Esophagus squamous epithelium (tissue), 5 donors: ENCODE results near the gene ALPK3. TPM values are rescaled to one million over a fixed set of nuclear protein-coding genes. Genes with fewer than 3 reads are reported as not detected.

ENCODE experiments used
- DNase-seq: peaks from one replicate; lab custom pipeline; 2025; lab: John Stamatoyannopoulos, UW
- H3K27ac ChIP-seq, 4 donors: fragments of 200-600 bp; sonication (generic); one replicate each; pipeline ENCODE4 v1.5.1; 2016 to 2019; ENCODE audit warnings: mild to moderate bottlenecking in 1 of 4
- H3K27me3 ChIP-seq, 4 donors: fragments of 200-600 bp; sonication (generic); 1 replicate in 3 of 4; 2 replicates in 1 of 4; pipeline versions ENCODE4 v1.5.1 to v1.6.0; 2017 to 2021; ENCODE audit warnings: antibody characterized with exemption in 1 of 4
- H3K36me3 ChIP-seq, 3 donors: fragments of 200-600 bp; sonication (generic); one replicate each; pipeline ENCODE4 v1.5.1; 2016 to 2019
- H3K4me1 ChIP-seq, 3 donors: fragments of 200-600 bp; sonication (generic); one replicate each; pipeline ENCODE4 v1.5.1; 2017 to 2019
- H3K4me3 ChIP-seq, 4 donors: fragments of 200-600 bp; sonication (generic); 1 replicate in 3 of 4; 2 replicates in 1 of 4; pipeline ENCODE4 v1.5.1; 2016 to 2019; ENCODE audit warnings: mild to moderate bottlenecking in 2 of 4, moderate library complexity in 1 of 4
- H3K9me3 ChIP-seq, 3 donors: fragments of 200-600 bp; sonication (generic); one replicate each; pipeline ENCODE4 v1.5.1; 2016 to 2019
- POLR2A ChIP-seq, 4 donors: fragments of 450-650 bp; IDR thresholded peaks; one replicate each; pipeline ENCODE4 v1.6.1; 2017; ENCODE audit warnings: antibody characterized with exemption in 4 of 4, mild to moderate bottlenecking in 4 of 4, moderate library complexity in 3 of 4
- WGBS, 2 donors: methylation state at CpG; one replicate each; pipeline ENCODE4 v1.1.5; 2018; 5-methylcytosine and 5-hydroxymethylcytosine counted together
- intact Hi-C: fragments of 100-400 bp; cut with DNase I; formaldehyde crosslinking; loops from one replicate; pipeline ENCODE4 v1.15.0; 2022
- total RNA-seq, 4 donors: library from RNA; depleted of rRNA; stranded (reverse); fragments of >200 nt; gene quantifications; one replicate each; pipeline ENCODE4 v1.1.0, GENCODE V29; 2016
- TF ChIP-seq, protein P1 (sequence below), 6 experiments: fragments of 450-650 bp in 4 of 6; fragments of 200-600 bp in 2 of 6; sonication (generic) in 2 of 6; IDR thresholded peaks; one replicate each; pipeline ENCODE4 v1.5.1; 2016 to 2019; ENCODE audit warnings: antibody characterized with exemption in 6 of 6, mild to moderate bottlenecking in 4 of 6, moderate library complexity in 4 of 6
- donor health status: DM: yes; HTN: yes; CAD: no.

Gene ALPK3
- total RNA-seq, 4 donors from 2014 or later = 1.8 to 4.2 (median 2.7) TPM

DNA sequence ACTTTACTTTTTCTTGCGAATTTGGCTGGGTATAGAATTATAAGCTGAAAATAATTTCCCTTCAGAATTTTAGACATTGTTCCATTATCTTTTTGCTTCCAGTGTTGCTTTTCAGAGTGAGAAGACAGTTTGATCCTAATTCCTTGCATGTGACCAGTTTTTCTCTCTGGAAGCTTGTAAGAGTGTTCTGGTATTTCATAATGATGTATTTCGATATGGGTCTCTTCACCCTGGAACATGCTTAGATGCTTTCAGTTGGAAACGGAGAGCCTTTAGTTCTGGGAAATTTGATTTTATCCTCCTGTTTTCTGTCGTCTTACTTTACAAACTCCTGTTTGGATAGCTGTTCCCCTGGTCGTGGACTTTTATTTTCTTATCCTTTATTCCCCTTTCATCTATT, 13.9 kb downstream of the ALPK3 start:
- no peak for DNase-seq
- Histone ChIP-seq H3K36me3 (no peaks in the 10 kb centered on the region), H3K9me3 (no peaks in the 10 kb centered on the region), H3K27me3 (no peaks in the 10 kb centered on the region), H3K4me1 (peaks cover 0 to 36% (median 0%) of the 10 kb centered on the region in 3 donors), H3K27ac (no peak overlapping the region), H3K4me3 (no peak overlapping the region)
- WGBS, 2 donors = 74 to 84% methylated on average over 5 of the region's 5 CpGs
- TF ChIP-seq POLR2A (IDR thresholded peaks at IDR 0.05) = no peak
- TF ChIP-seq, protein P1, sequence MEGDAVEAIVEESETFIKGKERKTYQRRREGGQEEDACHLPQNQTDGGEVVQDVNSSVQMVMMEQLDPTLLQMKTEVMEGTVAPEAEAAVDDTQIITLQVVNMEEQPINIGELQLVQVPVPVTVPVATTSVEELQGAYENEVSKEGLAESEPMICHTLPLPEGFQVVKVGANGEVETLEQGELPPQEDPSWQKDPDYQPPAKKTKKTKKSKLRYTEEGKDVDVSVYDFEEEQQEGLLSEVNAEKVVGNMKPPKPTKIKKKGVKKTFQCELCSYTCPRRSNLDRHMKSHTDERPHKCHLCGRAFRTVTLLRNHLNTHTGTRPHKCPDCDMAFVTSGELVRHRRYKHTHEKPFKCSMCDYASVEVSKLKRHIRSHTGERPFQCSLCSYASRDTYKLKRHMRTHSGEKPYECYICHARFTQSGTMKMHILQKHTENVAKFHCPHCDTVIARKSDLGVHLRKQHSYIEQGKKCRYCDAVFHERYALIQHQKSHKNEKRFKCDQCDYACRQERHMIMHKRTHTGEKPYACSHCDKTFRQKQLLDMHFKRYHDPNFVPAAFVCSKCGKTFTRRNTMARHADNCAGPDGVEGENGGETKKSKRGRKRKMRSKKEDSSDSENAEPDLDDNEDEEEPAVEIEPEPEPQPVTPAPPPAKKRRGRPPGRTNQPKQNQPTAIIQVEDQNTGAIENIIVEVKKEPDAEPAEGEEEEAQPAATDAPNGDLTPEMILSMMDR (IDR thresholded peaks at IDR 0.05) = no peak
- intact Hi-C loops = no loop called here

GRCh38 chr15:84831613-84832012, 14.5 kb downstream of the ALPK3 start:
- intact Hi-C loops = no loop called here
- no peak overlapping the region for H3K27ac ChIP-seq
- H3K4me3 ChIP-seq = no peak overlapping the region
- TF ChIP-seq, protein P1 (IDR thresholded peaks at IDR 0.05) = no peak
- no peak for TF ChIP-seq POLR2A (IDR thresholded peaks at IDR 0.05)
- no peaks in the 10 kb centered on the region for H3K9me3 ChIP-seq
- H3K36me3 ChIP-seq = no peaks in the 10 kb centered on the region
- WGBS, 2 donors = 63 to 85% methylated on average over 2 of the region's 2 CpGs
- peaks cover 0 to 31% (median 0%) of the 10 kb centered on the region in 3 donors for H3K4me1 ChIP-seq
- H3K27me3 ChIP-seq = no peaks in the 10 kb centered on the region
- no peak for DNase-seq

DNA sequence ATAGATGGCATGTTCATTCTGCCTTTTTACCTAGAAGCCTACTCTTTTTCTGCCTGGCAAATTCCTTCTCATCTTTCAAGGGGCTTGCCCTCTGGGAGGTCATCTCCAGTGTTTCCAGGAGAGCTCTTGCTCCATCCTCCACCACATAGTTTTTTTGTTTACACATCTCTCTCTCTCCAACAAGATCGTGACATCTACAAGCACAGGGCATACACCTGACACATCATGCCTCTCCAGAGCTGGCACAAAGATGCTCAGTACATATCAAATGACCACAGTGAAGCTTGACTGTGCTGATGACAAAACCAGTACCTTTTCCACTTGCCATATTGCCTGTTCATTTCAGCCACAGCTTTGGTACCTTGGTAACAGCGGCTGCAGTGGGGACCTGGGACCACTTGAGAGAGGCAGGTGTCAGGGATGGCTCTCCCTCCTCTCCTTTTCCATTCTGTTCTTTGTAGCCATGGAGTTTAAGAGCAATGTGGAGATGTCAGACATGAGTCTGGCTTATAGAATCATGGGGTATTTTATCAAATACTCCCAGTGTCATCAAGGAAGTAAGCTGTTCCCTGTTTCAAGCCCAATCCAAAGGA, 15.4 kb downstream of the ALPK3 start:
- Histone ChIP-seq H3K27me3 (no peaks in the 10 kb centered on the region), H3K9me3 (no peaks in the 10 kb centered on the region), H3K36me3 (no peaks in the 10 kb centered on the region), H3K4me1 (peaks cover 0 to 23% (median 0%) of the 10 kb centered on the region in 3 donors), H3K27ac (no peak overlapping the region), H3K4me3 (no peak overlapping the region)
- no peak for DNase-seq
- intact Hi-C loops = no loop called here
- TF ChIP-seq, protein P1 (IDR thresholded peaks at IDR 0.05) = no peak
- no peak for TF ChIP-seq POLR2A (IDR thresholded peaks at IDR 0.05)
- 69 to 88% methylated on average over 1 to 2 of the region's 2 CpGs for WGBS, 2 donors

DNA sequence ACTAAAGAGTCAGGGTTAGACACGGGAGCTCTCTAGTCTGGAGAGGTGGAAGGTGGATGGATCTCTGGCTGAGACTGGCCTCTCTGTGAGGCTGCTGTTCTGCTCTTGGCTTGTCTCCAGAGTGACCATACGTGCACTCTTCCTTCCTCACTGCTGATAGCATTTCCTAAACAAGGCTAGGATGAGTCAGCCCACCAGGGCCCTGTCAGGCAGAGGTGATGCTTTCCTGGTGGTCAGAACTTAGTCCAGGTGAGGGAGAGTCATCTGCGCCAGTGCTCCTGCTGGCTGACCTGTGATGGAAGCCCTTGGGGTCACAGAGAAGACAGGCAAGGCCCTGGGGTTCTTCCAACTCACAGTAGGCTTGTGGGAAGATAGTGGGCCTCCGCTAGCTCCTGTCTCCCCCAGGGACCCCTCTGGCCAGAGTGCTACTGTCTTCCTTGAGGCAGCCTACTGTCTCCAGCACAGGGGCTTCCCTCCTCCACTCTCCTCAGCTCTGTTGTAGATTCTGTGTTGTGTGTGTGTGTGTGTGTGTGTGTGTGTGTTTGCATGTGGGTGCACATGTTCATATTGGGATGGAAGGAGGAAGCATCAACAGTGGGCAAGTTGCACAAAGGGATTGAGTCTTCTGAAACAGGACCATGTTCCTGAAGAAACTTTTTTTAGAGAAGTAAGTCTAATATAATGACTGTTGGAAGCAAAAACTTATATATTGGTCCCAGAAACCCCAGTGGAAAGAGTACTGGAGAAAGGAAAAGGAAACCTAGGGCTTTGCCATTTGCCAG, 16.5 kb downstream of the ALPK3 start:
- WGBS, 2 donors = 30 to 70% methylated on average over 2 to 4 of the region's 4 CpGs
- DNase-seq = no peak
- intact Hi-C loops = no loop called here
- Histone ChIP-seq H3K9me3 (no peaks in the 10 kb centered on the region), H3K4me3 (no peak overlapping the region), H3K4me1 (peaks cover 0 to 17% (median 0%) of the 10 kb centered on the region in 3 donors), H3K36me3 (no peaks in the 10 kb centered on the region), H3K27me3 (no peaks in the 10 kb centered on the region), H3K27ac (no peak overlapping the region)
- TF ChIP-seq POLR2A (IDR thresholded peaks at IDR 0.05) = no peak
- TF ChIP-seq, protein P1 (IDR thresholded peaks at IDR 0.05) = no peak
